ENCODE results near the gene GON4L.
"Not testable (repeated sequence)": the region's sequence is repeated elsewhere in the genome, so short reads cannot be mapped to it uniquely, and the experiment has no call there.

Gene GON4L

GRCh38 chr1:155859234-155859829 is 2.3 kb upstream of the GON4L start, which contains the start of gene SYT11:
TSS of gene SYT11 (plus strand) at chr1:155859567. CDS start at chr1:155859762, 195 bp downstream.
- peak within 1 kb of the TSS; percentile 87 for H3K27ac Mint-ChIP-seq
- peak within 1 kb of the TSS; percentile 100 for H3K4me3 Mint-ChIP-seq
- H3K9me3 Mint-ChIP-seq (ENCODE audit: low read depth), result no peaks in the 10 kb centered on the region
- H3K36me3 Mint-ChIP-seq, result no peaks in the 10 kb centered on the region
- H3K4me1 Mint-ChIP-seq (ENCODE audit: low read depth), result peaks cover 35% of the 10 kb centered on the region
- peaks cover 2% of the 10 kb centered on the region for H3K27me3 Mint-ChIP-seq

GRCh38 chr1:155858800-155859233 is 1.8 kb upstream of the GON4L start:
- Mint-ChIP-seq H3K36me3 (no peaks in the 10 kb centered on the region), H3K27me3 (peaks cover 2% of the 10 kb centered on the region), H3K4me1 (ENCODE audit: low read depth) (peaks cover 35% of the 10 kb centered on the region), H3K4me3 (peak overlapping the region; percentile 100), H3K27ac (peak overlapping the region; percentile 87), H3K9me3 (ENCODE audit: low read depth) (no peaks in the 10 kb centered on the region)

- Mint-ChIP-seq H3K9me3 (ENCODE audit: low read depth) (no peaks in the 10 kb centered on the region), H3K4me1 (ENCODE audit: low read depth) (peaks cover 52% of the 10 kb centered on the region), H3K27me3 (no peaks in the 10 kb centered on the region), H3K36me3 (no peaks in the 10 kb centered on the region), H3K4me3 (peak overlapping the region; percentile 100), H3K27ac (peak overlapping the region; percentile 99)
Observed at GRCh38 chr1:155856257-155856974, 598 bp downstream of the GON4L start.

- Mint-ChIP-seq H3K36me3 (peaks cover 13% of the 10 kb centered on the region), H3K27ac (peak overlapping the region; percentile 24), H3K9me3 (ENCODE audit: low read depth) (no peaks in the 10 kb centered on the region), H3K4me1 (ENCODE audit: low read depth) (peaks cover 47% of the 10 kb centered on the region), H3K4me3 (peak overlapping the region; percentile 59), H3K27me3 (no peaks in the 10 kb centered on the region)
Observed at GRCh38 chr1:155850345-155850744, 6.7 kb downstream of the GON4L start.

- Mint-ChIP-seq H3K27ac (peak overlapping the region; percentile 46), H3K4me3 (peak overlapping the region; percentile 14), H3K36me3 (peaks cover 16% of the 10 kb centered on the region), H3K4me1 (ENCODE audit: low read depth) (peaks cover 57% of the 10 kb centered on the region), H3K27me3 (no peaks in the 10 kb centered on the region), H3K9me3 (ENCODE audit: low read depth) (no peaks in the 10 kb centered on the region)
Observed at GRCh38 chr1:155847823-155848529, 9.0 kb downstream of the GON4L start.

- H3K4me1 Mint-ChIP-seq (ENCODE audit: low read depth), result peaks cover 47% of the 10 kb centered on the region
- peaks cover 13% of the 10 kb centered on the region for H3K36me3 Mint-ChIP-seq
- H3K27me3 Mint-ChIP-seq, result no peaks in the 10 kb centered on the region
Observed at GRCh38 chr1:155844860-155845421, 12.1 kb downstream of the GON4L start.

GRCh38 chr1:155840386-155840785 is 16.6 kb downstream of the GON4L start:
- Mint-ChIP-seq H3K4me1 (ENCODE audit: low read depth) (peaks cover 36% of the 10 kb centered on the region), H3K36me3 (peaks cover 10% of the 10 kb centered on the region), H3K4me3 (no peak overlapping the region), H3K9me3 (ENCODE audit: low read depth) (no peaks in the 10 kb centered on the region), H3K27ac (no peak overlapping the region), H3K27me3 (no peaks in the 10 kb centered on the region)

More at GRCh38 chr1:155844860-155845421, 12.1 kb downstream of the GON4L start:
- H3K27ac Mint-ChIP-seq, result no peak overlapping the region
- no peaks in the 10 kb centered on the region for H3K9me3 Mint-ChIP-seq (ENCODE audit: low read depth)
- no peak overlapping the region for H3K4me3 Mint-ChIP-seq

GRCh38 chr1:155835548-155835947 is 21.5 kb downstream of the GON4L start:
- H3K27ac Mint-ChIP-seq, result no peak overlapping the region
- H3K4me3 Mint-ChIP-seq, result no peak overlapping the region
- peaks cover 18% of the 10 kb centered on the region for H3K4me1 Mint-ChIP-seq (ENCODE audit: low read depth)
- no peaks in the 10 kb centered on the region for H3K27me3 Mint-ChIP-seq
- no peaks in the 10 kb centered on the region for H3K9me3 Mint-ChIP-seq (ENCODE audit: low read depth)
- H3K36me3 Mint-ChIP-seq, result peaks cover 7% of the 10 kb centered on the region

GRCh38 chr1:155834927-155835399 is 22.1 kb downstream of the GON4L start:
- not testable (repeated sequence) for H3K9me3 Mint-ChIP-seq (ENCODE audit: low read depth); H3K27ac Mint-ChIP-seq; H3K4me3 Mint-ChIP-seq; H3K36me3 Mint-ChIP-seq; H3K27me3 Mint-ChIP-seq
- peaks cover 17% of the 10 kb centered on the region for H3K4me1 Mint-ChIP-seq (ENCODE audit: low read depth)

- Mint-ChIP-seq H3K36me3 (peaks cover 7% of the 10 kb centered on the region), H3K4me3 (no peak overlapping the region), H3K27ac (no peak overlapping the region), H3K9me3 (ENCODE audit: low read depth) (no peaks in the 10 kb centered on the region), H3K27me3 (no peaks in the 10 kb centered on the region), H3K4me1 (ENCODE audit: low read depth) (peaks cover 15% of the 10 kb centered on the region)
Observed at GRCh38 chr1:155834296-155834926, 22.6 kb downstream of the GON4L start.

- Mint-ChIP-seq H3K4me1 (ENCODE audit: low read depth) (peaks cover 15% of the 10 kb centered on the region), H3K4me3 (no peak overlapping the region), H3K36me3 (peaks cover 7% of the 10 kb centered on the region), H3K27ac (no peak overlapping the region), H3K9me3 (ENCODE audit: low read depth) (no peaks in the 10 kb centered on the region), H3K27me3 (no peaks in the 10 kb centered on the region)
Observed at GRCh38 chr1:155833665-155834295, 23.2 kb downstream of the GON4L start.

GRCh38 chr1:155831279-155831976 is 25.6 kb downstream of the GON4L start:
- peaks cover 7% of the 10 kb centered on the region for H3K36me3 Mint-ChIP-seq
- no peaks in the 10 kb centered on the region for H3K9me3 Mint-ChIP-seq (ENCODE audit: low read depth)
- H3K4me3 Mint-ChIP-seq, result no peak overlapping the region
- no peaks in the 10 kb centered on the region for H3K27me3 Mint-ChIP-seq
- H3K27ac Mint-ChIP-seq, result no peak overlapping the region
- peaks cover 10% of the 10 kb centered on the region for H3K4me1 Mint-ChIP-seq (ENCODE audit: low read depth)

GRCh38 chr1:155827450-155827849 is 29.6 kb downstream of the GON4L start:
- H3K4me1 Mint-ChIP-seq (ENCODE audit: low read depth), result peaks cover 2% of the 10 kb centered on the region
- H3K36me3 Mint-ChIP-seq, result peaks cover 4% of the 10 kb centered on the region
- no peaks in the 10 kb centered on the region for H3K9me3 Mint-ChIP-seq (ENCODE audit: low read depth)
- H3K27me3 Mint-ChIP-seq, result no peaks in the 10 kb centered on the region
- no peak overlapping the region for H3K27ac Mint-ChIP-seq
- no peak overlapping the region for H3K4me3 Mint-ChIP-seq

GRCh38 chr1:155816351-155816750 is 40.7 kb downstream of the GON4L start:
- peaks cover 1% of the 10 kb centered on the region for H3K4me1 Mint-ChIP-seq (ENCODE audit: low read depth)
- H3K4me3 Mint-ChIP-seq, result no peak overlapping the region

More at GRCh38 chr1:155816351-155816750, 40.7 kb downstream of the GON4L start:
- Mint-ChIP-seq H3K27ac (no peak overlapping the region), H3K27me3 (no peaks in the 10 kb centered on the region), H3K36me3 (peaks cover 9% of the 10 kb centered on the region), H3K9me3 (ENCODE audit: low read depth) (no peaks in the 10 kb centered on the region)
